A673 (cell line): ENCODE data around the gene POU2AF2. TPM values are rescaled to one million over a fixed set of nuclear protein-coding genes. Genes with fewer than 3 reads are reported as not detected.

Experiments used
- BruUV-seq: library from RNA; stranded (reverse); fragments of 400-500 nt; replicated peaks from 2 replicates; lab custom pipeline; 2021; lab: Mats Ljungman, UMichigan
- CTCF ChIA-PET: fragments of 300-600 bp; sonication (Branson Sonifier 250); formaldehyde crosslinking; loops from one replicate; lab custom pipeline; 2022; ENCODE audit warnings: antibody characterized with exemption; lab: Charles Lee
- POLR2A ChIA-PET: fragments of 300-600 bp; sonication (Branson Sonifier 250); formaldehyde crosslinking; loops from one replicate; lab custom pipeline; 2022; ENCODE audit warnings: antibody characterized with exemption; ENCODE audit not compliant: low non-redundant PET; lab: Charles Lee
- DNase-seq: peaks from one replicate; pipeline ENCODE4 v3.0.0-alpha.2; 2015; ENCODE audit warnings: low spot score
- H3K27ac ChIP-seq: fragments of 200-600 bp; sonication (generic); 2 replicates; pipeline ENCODE4 v1.5.1; 2016; ENCODE audit warnings: mixed run types, low read depth, mild to moderate bottlenecking, mixed read lengths, antibody characterized with exemption, low read length; ENCODE audit not compliant: poor library complexity, severe bottlenecking
- H3K27me3 ChIP-seq: fragments of 200-600 bp; sonication (generic); replicated peaks from 2 replicates; pipeline ENCODE4 v1.6.1; 2017; ENCODE audit warnings: mixed run types, low read depth, mild to moderate bottlenecking, mixed read lengths, antibody characterized with exemption, low read length; ENCODE audit not compliant: insufficient read depth, poor library complexity
- H3K36me3 ChIP-seq: fragments of 200-600 bp; sonication (generic); 2 replicates; pipeline ENCODE4 v1.6.1; 2016; ENCODE audit warnings: mixed run types, mild to moderate bottlenecking, mixed read lengths, antibody characterized with exemption, low read length; ENCODE audit not compliant: insufficient read depth, poor library complexity, severe bottlenecking
- H3K4me1 ChIP-seq: fragments of 200-600 bp; sonication (generic); 2 replicates; pipeline ENCODE4 v1.6.1; 2017; ENCODE audit warnings: mixed run types, mild to moderate bottlenecking, mixed read lengths, antibody characterized with exemption, low read length; ENCODE audit not compliant: insufficient read depth, poor library complexity, severe bottlenecking
- H3K4me3 ChIP-seq: fragments of 200-600 bp; sonication (generic); 2 replicates; pipeline ENCODE4 v1.5.1; 2016; ENCODE audit warnings: low read depth, mixed run types, mild to moderate bottlenecking, mixed read lengths, low read length; ENCODE audit not compliant: poor library complexity, severe bottlenecking
- H3K9me3 ChIP-seq: fragments of 200-600 bp; sonication (generic); 2 replicates; pipeline ENCODE4 v1.6.1; 2016; ENCODE audit warnings: mixed run types, low read depth, mild to moderate bottlenecking, mixed read lengths, antibody characterized with exemption, low read length; ENCODE audit not compliant: poor library complexity, severe bottlenecking
- CTCF ChIP-seq: fragments of 300-800, 200-600 bp; sonication (generic); conservative IDR thresholded peaks from 2 replicates; pipeline ENCODE4 v1.5.1; 2017; ENCODE audit warnings: low read depth, mild to moderate bottlenecking, antibody characterized with exemption, low read length, moderate library complexity, mixed read lengths
- EZH2 ChIP-seq: fragments of 200-600 bp; sonication (generic); IDR thresholded peaks from 2 replicates; pipeline ENCODE4 v1.6.1; 2017; ENCODE audit warnings: borderline replicate concordance, low read depth, mild to moderate bottlenecking, mixed read lengths, antibody characterized with exemption, low read length; ENCODE audit not compliant: poor library complexity, severe bottlenecking
- intact Hi-C: fragments of 100-400 bp; cut with micrococcal nuclease; formaldehyde crosslinking; loops from one replicate; pipeline ENCODE4 v1.10.0; 2022; ENCODE audit not compliant: unreplicated experiment
- total RNA-seq: library from RNA; stranded (reverse); gene quantifications from 2 replicates; pipeline ENCODE4 v1.2.3, GENCODE V29; 2021

POU2AF2 gene
- total RNA-seq, 1 experiment from 2014 or later, result not detected

- intact Hi-C loops, result no loop called here
- CTCF ChIA-PET, result no interaction called here
- H3K27me3 ChIP-seq, result no peaks in the 10 kb centered on the region
These were observed 79.7 kb downstream of the POU2AF2 start for GRCh38 chr11:111325259-111325658.

GRCh38 chr11:111326824-111327223 lies 81.3 kb downstream of the POU2AF2 start:
- Histone ChIP-seq H3K4me1 (peaks cover 6% of the 10 kb centered on the region), H3K27ac (no peak overlapping the region), H3K27me3 (no peaks in the 10 kb centered on the region), H3K9me3 (no peaks in the 10 kb centered on the region), H3K36me3 (no peaks in the 10 kb centered on the region), H3K4me3 (no peak overlapping the region)
- CTCF ChIA-PET, result no interaction called here
- DNase-seq, result no peak
- BruUV-seq, result no TSS peak
- TF ChIP-seq EZH2 (no peak), CTCF (no peak)
- POLR2A ChIA-PET, result no interaction called here
- intact Hi-C loops, result no loop called here

More at GRCh38 chr11:111325259-111325658, 79.7 kb downstream of the POU2AF2 start:
- H3K9me3 ChIP-seq, result no peaks in the 10 kb centered on the region
- no peak for DNase-seq
- H3K36me3 ChIP-seq, result no peaks in the 10 kb centered on the region
- no peak for TF ChIP-seq CTCF
- no peak for TF ChIP-seq EZH2
- no TSS peak for BruUV-seq
- peaks cover 6% of the 10 kb centered on the region for H3K4me1 ChIP-seq
- no peak overlapping the region for H3K4me3 ChIP-seq
- H3K27ac ChIP-seq, result no peak overlapping the region
- POLR2A ChIA-PET, result no interaction called here

- no TSS peak for BruUV-seq
- TF ChIP-seq CTCF (no peak), EZH2 (no peak)
- Histone ChIP-seq H3K4me1 (peaks cover 6% of the 10 kb centered on the region), H3K4me3 (no peak overlapping the region), H3K9me3 (no peaks in the 10 kb centered on the region), H3K27me3 (no peaks in the 10 kb centered on the region), H3K27ac (no peak overlapping the region), H3K36me3 (no peaks in the 10 kb centered on the region)
- DNase-seq, result no peak
- ChIA-PET CTCF (no interaction called here), POLR2A (no interaction called here)
- intact Hi-C loops, result no loop called here
These were observed 82.5 kb downstream of the POU2AF2 start for GRCh38 chr11:111327908-111328624.
